HL-60/S4 (cell line): ENCODE results near the gene ZNF717.
"Not testable (repeated sequence)": the region's sequence is repeated elsewhere in the genome, so short reads cannot be mapped to it uniquely, and the experiment has no call there.

ENCODE experiments used
- in situ Hi-C: fragments of 300-500 bp; cut with MboI; formaldehyde crosslinking; loops from 2 replicates; pipeline ENCODE4 v1.14.3; 2022; ENCODE audit warnings: low sequenced_read_pairs

ZNF717 gene

DNA sequence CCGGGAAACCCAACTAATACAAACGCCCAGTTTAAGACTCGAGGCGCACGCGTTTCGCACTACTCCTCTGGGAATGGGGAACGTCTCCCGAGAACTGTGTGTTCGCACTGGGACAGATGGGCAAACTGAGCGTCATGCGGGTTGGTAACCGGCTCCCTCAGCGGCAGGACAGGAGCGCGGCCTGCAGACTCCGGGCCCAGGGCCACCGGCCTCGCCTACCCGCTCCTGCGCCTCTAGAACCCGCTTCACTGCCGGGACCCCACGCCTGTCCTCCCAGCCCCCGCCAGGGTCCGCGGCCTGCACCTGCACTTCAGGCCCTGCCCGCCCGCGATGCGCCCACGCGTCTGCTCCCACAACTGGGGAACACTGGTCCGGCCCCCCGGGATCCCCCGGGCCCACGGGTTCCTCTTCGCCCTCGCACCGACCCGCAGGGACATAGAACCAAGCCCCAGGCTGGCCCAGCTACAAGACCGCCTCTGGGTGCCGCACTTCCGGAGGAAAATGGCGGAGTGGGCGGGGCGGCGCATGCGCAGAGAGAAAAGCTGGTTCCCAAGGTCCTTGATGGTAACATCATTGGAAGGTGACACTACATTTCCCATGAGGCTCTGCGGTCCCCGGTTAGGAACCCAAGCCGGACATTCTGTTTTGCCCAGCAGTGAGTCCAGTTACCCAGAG lies at the start of gene ZNF717:
ZNF717 (minus strand) TSS at position 469 of the 675 bp plus-strand sequence. CDS start 2,187 bp downstream, outside the sequence.
- in situ Hi-C loops, result not testable (repeated sequence)

DNA sequence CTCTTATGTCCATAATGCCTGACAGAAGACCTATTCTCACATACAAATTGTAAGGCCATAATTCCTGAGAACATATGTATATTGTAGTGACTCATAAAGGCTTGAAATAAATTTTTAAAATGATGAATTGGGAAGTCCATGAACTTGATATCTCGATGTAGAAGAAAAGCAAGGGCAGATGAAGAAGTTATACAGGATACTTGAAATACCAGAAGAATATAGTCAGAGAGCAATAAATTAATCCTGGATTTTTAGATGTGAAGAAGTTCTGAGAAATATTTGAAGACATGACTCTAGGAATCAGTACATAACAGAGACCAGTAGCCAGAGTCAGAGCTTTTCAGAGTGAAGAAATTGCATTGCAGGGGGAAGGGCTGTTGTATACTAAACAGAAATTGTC lies 45.7 kb upstream of the ZNF717 start:
- in situ Hi-C loops, result not testable (repeated sequence)

DNA sequence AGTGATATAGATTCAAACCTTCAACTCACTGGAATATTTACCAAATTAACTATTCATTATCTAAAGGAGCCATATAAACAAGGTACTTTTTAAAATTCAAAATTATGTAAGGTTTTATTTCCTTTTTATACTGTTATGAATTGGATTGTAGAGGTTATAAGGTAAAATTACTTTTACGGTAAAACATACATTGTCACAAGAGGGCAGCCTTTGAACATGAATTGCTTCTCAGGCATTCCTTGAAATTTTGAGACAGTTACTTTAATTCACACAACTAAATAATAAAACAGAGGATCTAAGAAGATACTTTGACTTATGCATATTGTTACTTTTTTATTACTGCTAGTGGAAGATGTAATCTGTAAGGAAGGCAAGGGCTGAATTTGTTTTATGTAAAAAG lies 32.7 kb upstream of the ZNF717 start:
- in situ Hi-C loops, result not testable (repeated sequence)

DNA sequence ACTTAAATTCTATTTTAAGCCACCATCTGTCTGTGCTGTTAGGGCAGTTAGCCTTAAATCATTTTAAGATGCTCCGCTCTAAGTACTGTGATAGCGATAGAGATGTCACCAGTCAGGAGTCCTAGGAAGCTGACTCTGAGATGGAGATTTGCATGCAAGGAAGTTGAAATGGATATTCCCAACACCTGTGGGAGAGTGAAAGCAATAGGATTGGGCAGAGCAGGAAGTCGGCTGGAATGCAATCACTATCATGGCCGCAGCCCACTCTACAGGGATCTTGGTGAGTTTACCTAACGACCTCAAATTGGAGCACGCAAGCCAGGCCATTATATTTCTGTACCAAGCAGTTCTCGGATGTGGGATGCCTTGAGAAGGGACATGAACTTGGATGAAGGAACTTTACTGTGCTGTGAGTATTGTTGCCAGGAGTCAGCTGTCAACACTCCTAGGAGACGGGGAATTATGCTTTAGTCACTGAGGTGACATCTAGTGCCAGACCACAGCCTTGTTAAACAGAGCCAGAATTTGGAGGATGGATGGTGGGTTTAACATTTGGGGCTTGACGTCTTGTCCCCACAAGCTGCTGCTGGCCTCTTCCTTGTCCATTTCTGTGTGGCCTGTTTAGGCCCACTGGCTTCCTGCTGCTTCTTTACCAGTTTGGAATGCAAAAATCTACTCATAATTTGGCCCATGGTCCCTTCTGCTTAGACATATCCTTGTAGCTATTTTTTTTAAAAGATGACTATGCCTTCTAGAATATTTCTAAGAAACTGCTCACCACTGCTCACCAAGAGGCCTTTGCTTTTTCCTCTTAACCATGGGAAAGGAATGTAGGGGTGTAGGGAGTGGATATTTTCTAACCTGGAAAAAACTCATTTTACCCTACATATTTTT lies 31.2 kb upstream of the ZNF717 start:
- in situ Hi-C loops, result not testable (repeated sequence)

DNA sequence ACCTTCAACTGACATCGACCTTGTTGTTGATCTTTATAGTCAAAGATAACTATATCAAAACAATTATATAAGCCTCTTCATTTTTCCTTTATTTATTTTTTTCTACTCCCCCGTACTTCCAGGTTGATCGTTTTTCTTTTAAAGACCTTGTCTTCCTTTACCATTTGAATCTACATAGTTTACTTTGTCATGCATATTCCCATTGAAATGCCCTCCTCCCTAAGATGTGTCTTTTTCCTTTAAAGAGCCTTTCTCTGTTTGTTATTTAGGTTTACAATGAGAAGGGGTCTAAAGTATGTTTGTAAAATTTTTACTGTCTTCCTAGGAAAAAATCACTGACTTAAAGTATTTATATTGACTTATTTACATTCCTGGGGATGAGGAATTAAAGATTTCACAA lies 29.4 kb upstream of the ZNF717 start:
- in situ Hi-C loops, result no loop called here

DNA sequence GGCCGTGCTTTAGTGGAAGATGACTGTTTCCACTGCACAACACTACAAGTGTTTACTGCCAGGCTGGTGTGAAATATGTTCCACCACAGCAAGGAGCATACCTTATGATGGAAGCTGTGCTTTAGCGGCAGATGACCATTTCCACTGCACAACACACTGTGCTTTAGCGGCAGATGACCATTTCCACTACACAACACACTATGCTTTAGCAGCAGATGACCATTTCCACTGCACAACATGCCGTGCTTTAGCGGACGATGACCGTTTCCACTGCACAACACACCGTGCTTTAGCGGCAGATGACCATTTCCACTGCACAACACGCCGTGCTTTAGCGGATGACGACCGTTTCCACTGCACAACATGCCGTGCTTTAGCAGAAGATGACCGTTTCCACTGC lies 2.8 kb downstream of the ZNF717 start:
- in situ Hi-C loops, result no loop called here

DNA sequence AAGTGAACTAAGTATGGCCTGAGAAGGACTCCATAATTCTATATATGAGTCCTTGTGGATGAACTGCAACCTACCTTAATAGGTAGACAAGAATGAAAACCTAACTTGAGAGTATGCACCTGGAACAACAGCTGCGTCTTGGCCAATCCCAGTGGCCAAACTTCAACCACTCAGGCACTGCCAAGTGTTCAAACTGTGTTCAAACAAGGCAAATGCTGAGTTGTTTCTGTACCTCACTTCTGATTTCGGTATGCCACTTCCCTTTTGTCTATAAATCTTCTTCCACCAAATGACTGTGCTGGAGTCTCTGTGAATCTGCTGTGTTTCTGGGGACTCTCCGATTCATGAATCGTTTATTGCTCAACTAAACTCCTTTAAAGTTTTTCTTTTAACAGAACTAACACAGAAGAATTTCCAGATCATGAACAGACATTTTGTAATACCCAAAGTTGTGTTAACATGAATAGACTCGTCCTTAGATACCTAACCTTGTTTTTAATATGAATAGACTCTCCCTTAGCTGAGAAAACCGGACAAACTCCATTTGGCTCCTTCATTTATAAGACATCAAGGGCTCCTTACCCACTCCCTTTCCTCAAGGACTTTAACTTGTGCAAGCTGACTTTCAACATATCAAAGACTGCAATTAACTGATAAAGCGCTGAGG lies 4.1 kb downstream of the ZNF717 start:
- in situ Hi-C loops, result no loop called here

DNA sequence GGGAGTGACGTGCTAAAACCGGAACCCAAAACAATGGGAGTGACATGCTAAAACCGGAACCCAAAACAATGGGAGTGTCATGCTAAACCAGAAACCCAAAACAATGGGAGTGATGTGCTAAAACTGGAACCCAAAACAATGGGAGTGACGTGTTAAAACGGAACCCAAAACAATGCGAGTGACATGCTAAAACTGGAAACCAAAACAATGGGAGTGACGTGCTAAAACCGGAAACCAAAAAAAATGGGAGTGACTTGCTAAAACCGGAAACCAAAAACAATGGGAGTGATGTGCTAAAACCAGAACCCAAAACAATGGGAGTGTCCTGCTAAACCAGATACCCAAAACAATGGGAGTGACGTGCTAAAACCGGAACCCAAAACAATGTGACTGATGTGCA lies 7.6 kb downstream of the ZNF717 start:
- in situ Hi-C loops, result not testable (repeated sequence)

DNA sequence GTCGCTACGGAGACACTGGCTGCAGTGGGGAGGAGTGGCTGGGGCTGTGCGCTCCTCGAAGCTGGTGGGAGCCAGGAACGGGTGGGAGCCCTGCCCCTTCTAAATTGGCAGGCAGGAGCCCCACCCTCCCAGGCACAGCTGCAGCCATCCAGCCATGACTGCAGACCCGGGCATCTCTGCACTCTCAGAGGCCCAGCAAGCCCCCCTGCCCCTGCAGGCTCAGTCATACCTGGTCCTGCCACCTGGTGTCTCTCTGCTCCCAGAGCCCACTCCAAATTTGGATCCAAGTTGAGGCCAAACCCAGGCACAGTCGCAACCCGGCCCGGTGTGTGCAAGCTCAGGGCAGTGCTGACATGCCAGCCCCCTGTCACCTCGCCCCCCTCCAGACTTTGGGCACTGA lies 13.7 kb downstream of the ZNF717 start:
- in situ Hi-C loops, result not testable (repeated sequence)

DNA sequence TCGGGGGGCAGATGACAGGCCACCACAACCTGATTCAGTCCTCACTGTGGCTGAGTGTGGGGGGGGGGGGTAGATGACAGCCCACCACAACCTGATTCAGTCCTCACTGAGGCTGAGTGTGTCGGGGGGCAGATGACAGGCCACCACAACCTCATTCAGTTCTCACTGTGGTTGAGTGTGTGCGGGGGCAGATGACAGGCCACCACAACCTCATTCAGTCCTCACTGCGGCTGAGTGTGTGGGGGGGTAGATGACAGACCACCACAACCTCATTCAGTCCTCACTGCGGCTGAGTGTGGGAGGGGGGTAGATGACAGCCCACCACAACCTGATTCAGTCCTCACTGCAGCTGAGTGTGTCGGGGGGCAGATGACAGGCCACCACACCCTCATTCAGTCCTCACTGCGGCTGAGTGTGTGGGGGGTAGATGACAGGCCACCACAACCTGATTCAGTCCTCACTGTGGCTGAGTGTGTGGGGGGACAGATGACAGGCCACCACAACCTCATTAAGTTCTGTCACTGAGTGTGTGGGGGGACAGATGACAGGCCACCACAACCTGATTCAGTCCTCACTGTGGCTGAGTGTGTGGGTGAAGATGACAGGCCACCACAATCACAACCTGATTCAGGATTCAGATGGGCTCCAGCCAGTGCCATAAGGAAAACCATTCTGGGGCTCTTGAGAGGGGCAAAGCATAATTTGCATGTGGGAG lies 16.9 kb downstream of the ZNF717 start:
- in situ Hi-C loops, result no loop called here

DNA sequence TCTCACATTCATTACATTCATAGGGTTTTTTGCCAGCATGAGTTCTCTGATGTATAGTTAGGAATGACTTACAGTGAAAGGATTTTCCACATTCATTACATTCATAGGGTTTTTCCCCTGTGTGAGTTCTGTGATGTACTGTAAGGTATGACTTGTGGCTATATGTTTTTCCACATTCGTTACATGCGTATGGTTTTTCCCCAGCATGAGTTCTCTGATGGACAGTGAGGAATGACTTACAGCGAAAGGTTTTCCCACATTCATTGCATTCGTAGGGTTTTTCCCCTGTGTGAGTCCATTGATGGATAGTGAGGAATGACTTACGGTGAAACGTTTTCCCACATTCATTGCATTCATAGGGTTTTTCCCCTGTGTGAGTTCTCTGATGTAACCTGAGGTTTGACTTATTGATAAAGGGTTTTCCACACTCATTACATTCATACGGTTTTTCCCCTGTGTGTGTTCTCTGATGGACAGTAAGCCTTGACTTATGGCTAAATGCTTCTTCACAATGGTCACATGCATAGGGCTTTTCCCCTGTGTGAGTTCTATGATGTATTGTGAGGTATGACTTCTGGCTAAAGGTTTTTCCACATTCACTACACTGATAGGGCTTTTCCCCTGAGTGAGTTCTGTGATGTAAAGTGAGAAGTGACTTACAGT lies 47.4 kb downstream of the ZNF717 start:
- in situ Hi-C loops, result no loop called here

DNA sequence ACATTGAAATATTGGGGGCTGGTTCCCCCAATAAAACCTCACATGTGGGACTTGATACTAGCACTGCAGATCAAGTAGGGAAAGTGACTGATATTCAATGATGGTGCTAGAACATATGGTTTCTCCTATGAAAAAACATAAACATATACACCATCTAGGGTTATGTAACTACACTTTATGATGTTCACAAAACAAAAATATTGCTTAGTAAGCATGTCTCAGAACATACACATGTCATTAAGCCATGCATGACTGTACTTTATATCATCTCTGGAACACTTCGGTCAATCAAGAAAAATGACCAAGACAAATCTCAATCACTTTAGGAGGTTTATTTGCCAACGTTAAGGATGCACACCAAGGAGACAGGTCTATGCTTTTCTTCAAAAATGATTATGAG lies 57.4 kb downstream of the ZNF717 start:
- in situ Hi-C loops, result no loop called here

DNA sequence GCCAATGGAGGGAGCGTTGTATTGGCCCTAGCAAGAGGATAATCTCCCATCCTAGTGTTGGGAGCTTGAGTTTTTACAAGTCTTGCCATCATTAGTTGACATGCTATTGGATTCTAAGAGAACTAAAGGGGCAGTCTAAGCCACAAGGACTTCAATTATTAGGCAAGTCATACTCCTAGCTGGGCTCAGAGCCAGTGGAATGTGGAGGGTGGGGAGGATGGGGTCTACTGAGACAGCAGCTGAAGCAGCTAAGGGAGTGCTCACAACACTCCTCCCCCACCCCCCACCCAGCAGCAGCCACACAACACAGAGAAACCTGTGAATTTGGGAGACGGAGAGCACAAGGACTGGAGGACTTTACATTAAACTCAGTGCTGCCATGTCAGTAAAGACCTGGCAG lies 93.3 kb downstream of the ZNF717 start:
- in situ Hi-C loops, result no loop called here

DNA sequence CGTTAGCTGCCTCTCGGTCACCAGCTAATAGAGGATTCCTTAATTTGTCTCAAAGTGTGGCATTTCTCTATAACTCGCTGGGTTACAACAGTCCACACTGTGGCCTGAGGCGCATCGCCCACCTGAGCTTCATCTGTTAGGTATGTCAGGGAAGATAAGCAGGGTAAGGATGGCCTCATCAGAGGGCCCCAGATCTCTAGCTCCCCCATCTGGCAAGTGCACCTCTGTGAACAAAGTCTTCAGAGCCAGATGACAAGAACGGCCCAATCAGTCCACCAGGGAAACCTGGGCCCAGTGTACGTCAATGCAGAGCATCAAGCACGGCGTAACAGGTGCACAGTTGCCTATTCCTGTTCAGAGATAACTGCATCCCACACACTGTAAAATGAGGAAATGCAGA lies 98.0 kb downstream of the ZNF717 start:
- in situ Hi-C loops, result no loop called here
